ENCODE results near the gene LRRC70.

LRRC70 gene

DNA sequence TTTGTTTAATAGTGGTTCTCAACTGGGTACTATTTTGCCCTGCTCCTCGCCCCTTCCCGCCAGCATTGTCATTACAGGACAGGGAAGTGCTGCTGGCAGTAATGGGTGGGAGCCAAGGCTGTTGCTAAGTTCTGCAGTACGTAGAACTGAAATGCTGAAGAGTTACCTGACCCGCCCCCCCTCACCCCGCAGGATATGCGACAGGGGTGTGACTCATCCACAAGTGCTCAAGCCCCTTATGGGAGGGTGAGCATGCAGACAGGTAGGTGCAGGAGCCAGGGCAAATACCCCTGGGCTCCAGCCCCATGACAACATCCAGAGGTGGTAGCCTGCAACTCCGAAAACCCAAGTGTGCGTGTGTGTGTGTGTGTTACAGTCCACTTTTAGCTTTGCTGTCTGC, 35.7 kb downstream of the LRRC70 start:
- TF ChIP-seq, protein P1, sequence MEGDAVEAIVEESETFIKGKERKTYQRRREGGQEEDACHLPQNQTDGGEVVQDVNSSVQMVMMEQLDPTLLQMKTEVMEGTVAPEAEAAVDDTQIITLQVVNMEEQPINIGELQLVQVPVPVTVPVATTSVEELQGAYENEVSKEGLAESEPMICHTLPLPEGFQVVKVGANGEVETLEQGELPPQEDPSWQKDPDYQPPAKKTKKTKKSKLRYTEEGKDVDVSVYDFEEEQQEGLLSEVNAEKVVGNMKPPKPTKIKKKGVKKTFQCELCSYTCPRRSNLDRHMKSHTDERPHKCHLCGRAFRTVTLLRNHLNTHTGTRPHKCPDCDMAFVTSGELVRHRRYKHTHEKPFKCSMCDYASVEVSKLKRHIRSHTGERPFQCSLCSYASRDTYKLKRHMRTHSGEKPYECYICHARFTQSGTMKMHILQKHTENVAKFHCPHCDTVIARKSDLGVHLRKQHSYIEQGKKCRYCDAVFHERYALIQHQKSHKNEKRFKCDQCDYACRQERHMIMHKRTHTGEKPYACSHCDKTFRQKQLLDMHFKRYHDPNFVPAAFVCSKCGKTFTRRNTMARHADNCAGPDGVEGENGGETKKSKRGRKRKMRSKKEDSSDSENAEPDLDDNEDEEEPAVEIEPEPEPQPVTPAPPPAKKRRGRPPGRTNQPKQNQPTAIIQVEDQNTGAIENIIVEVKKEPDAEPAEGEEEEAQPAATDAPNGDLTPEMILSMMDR (IDR thresholded peaks at IDR 0.05): no peak
- H3K27ac ChIP-seq: no peak overlapping the region
- H3K4me3 ChIP-seq (ENCODE audit: low read depth in 1 of 2, low read length in 1 of 2): no peak overlapping the region
- H3K9me3 ChIP-seq: no peaks in the 10 kb centered on the region
- no peaks in the 10 kb centered on the region for H3K27me3 ChIP-seq
- no peaks in the 10 kb centered on the region for H3K4me1 ChIP-seq (ENCODE audit: control insufficient read depth in 1 of 2, insufficient read depth in 1 of 2, low read depth in 1 of 2, low read length in 1 of 2)
- H3K36me3 ChIP-seq: no peaks in the 10 kb centered on the region

DNA sequence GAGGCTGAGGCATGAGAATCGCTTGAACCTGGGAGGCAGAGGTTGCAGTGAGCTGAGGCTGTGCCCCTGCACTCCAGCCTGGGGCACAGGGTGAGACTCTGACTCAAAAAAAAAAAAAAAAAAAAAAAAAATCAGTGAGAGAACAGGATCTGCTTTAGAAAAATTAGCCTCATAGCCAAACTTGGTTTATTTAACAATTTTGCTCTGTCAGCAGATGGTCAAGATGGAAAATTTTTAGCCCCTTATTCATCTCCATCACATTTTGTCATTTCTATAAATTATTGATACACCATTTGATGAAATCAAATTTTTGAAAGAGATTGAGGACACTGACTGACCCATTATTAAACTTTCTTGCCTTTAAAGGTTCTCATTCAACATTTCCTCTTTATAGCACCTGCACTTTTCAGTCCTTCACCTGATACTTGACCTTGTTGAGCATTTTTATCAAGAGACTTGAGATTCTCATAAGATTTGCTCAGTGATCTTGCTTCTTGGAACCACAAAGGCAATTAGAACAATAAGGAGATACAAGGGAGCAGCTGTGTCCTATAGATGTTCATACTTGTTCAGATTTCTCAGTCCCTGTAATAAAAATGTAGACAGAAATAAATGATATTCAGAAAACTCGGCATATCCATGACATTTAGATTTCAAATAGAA, 38.1 kb downstream of the LRRC70 start:
- no peaks in the 10 kb centered on the region for H3K4me1 ChIP-seq (ENCODE audit: control insufficient read depth in 1 of 2, insufficient read depth in 1 of 2, low read depth in 1 of 2, low read length in 1 of 2)
- H3K36me3 ChIP-seq: no peaks in the 10 kb centered on the region
- H3K9me3 ChIP-seq: no peaks in the 10 kb centered on the region
- H3K27me3 ChIP-seq: no peaks in the 10 kb centered on the region
- no peak overlapping the region for H3K4me3 ChIP-seq (ENCODE audit: low read depth in 1 of 2, low read length in 1 of 2)
- TF ChIP-seq, protein P1 (IDR thresholded peaks at IDR 0.05): no peak
- no peak overlapping the region for H3K27ac ChIP-seq

DNA sequence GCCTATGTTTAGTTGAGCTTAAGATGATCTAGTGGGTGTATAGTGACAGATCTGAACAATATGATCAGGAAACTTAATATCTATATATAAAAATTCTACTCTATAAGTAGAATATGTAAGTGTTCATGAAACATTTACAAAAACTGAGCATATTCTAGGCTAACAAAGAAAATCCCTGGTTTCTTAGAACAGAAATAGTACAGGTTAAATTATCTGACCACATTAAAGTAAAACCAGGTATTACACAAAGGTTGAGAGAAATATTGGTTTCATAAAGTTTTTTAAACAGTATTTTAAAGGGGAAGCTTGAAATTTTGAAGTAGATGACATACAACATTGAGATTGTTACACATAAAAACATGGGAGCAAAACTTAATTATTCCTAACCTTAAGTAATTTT, 39.3 kb downstream of the LRRC70 start:
- H3K9me3 ChIP-seq: no peaks in the 10 kb centered on the region
- no peak overlapping the region for H3K4me3 ChIP-seq (ENCODE audit: low read depth in 1 of 2, low read length in 1 of 2)
- TF ChIP-seq, protein P1 (IDR thresholded peaks at IDR 0.05): no peak
- no peaks in the 10 kb centered on the region for H3K4me1 ChIP-seq (ENCODE audit: control insufficient read depth in 1 of 2, insufficient read depth in 1 of 2, low read depth in 1 of 2, low read length in 1 of 2)
- H3K36me3 ChIP-seq: no peaks in the 10 kb centered on the region
- H3K27me3 ChIP-seq: no peaks in the 10 kb centered on the region
- no peak overlapping the region for H3K27ac ChIP-seq

DNA sequence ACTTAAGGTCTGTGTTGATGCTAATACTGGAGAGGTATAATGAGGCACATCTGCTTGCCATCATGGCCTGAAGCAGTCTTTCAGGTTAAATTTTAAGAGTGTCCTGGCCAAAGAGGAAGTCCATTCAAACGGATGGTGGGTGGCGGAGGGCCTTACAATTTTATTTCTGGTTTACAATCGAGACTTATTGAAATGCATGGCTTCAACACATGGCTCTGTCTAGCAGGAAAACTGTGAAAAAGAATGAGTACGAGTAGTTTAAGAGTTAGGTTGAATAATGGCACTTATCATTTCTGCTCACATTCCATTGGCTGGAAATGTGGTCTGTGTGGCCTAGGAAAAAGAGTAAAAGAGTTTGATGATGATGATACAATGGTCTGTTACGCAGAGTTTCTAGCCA, 42.1 kb downstream of the LRRC70 start:
- Histone ChIP-seq H3K27ac (no peak overlapping the region), H3K4me3 (ENCODE audit: low read depth in 1 of 2, low read length in 1 of 2) (no peak overlapping the region), H3K36me3 (no peaks in the 10 kb centered on the region), H3K27me3 (no peaks in the 10 kb centered on the region), H3K9me3 (no peaks in the 10 kb centered on the region), H3K4me1 (ENCODE audit: control insufficient read depth in 1 of 2, insufficient read depth in 1 of 2, low read depth in 1 of 2, low read length in 1 of 2) (no peaks in the 10 kb centered on the region)
- TF ChIP-seq, protein P1 (IDR thresholded peaks at IDR 0.05): no peak

DNA sequence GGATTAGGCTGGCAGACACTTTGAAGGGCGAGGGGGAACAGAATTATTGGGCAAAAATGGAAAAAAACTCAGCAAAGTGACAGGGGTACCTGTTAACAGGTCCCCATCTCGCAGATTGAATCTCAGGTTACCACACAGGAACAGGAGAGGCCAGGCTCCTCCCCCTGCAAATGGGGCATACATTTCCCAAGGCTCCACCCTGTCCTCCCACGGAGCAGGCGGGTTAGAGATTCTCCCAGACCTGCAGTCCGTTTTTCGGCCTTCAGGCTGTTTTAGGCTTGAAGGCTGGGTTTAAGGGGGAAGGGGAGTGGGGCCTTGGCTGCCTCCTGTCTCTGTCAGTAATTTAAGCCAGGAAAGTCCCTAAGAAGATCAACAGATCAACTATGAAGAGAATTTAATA, 42.7 kb downstream of the LRRC70 start:
- no peak overlapping the region for H3K27ac ChIP-seq
- no peaks in the 10 kb centered on the region for H3K4me1 ChIP-seq (ENCODE audit: control insufficient read depth in 1 of 2, insufficient read depth in 1 of 2, low read depth in 1 of 2, low read length in 1 of 2)
- H3K4me3 ChIP-seq (ENCODE audit: low read depth in 1 of 2, low read length in 1 of 2): no peak overlapping the region
- no peaks in the 10 kb centered on the region for H3K9me3 ChIP-seq
- H3K36me3 ChIP-seq: no peaks in the 10 kb centered on the region
- no peaks in the 10 kb centered on the region for H3K27me3 ChIP-seq
- TF ChIP-seq, protein P1 (IDR thresholded peaks at IDR 0.05): no peak

Measured in neutrophil (primary cell).